Lower leg skin (tissue), 3 donors: ENCODE data around the gene E2F2.

ENCODE experiments used
- CTCF ChIP-seq, 3 donors: fragments of 450-650 bp; IDR thresholded peaks; one replicate each; pipeline ENCODE4 v1.5.1; 2016; ENCODE audit warnings: antibody characterized with exemption in 3 of 3, mild to moderate bottlenecking in 3 of 3, moderate library complexity in 2 of 3
- POLR2A ChIP-seq, 2 donors: fragments of 450-650 bp; IDR thresholded peaks; one replicate each; pipeline ENCODE4 v1.6.1; 2016 to 2017; ENCODE audit warnings: antibody characterized with exemption in 2 of 2, mild to moderate bottlenecking in 1 of 2, moderate library complexity in 1 of 2

GRCh38 chr1:23571465-23571864 is 40.4 kb upstream of the E2F2 start:
- TF ChIP-seq CTCF (IDR thresholded peaks at IDR 0.05) (no peak), POLR2A (IDR thresholded peaks at IDR 0.05) (no peak)
